Suppressor macrophage treated with lipopolysaccharide for 4 hours (primary cell): ENCODE data around the gene IFI35.
"Not testable (repeated sequence)": the region's sequence is repeated elsewhere in the genome, so short reads cannot be mapped to it uniquely, and the experiment has no call there.

ENCODE experiments used
- DNase-seq: peaks from one replicate; pipeline ENCODE4 v3.0.0-alpha.2; 2020

Gene IFI35

DNA sequence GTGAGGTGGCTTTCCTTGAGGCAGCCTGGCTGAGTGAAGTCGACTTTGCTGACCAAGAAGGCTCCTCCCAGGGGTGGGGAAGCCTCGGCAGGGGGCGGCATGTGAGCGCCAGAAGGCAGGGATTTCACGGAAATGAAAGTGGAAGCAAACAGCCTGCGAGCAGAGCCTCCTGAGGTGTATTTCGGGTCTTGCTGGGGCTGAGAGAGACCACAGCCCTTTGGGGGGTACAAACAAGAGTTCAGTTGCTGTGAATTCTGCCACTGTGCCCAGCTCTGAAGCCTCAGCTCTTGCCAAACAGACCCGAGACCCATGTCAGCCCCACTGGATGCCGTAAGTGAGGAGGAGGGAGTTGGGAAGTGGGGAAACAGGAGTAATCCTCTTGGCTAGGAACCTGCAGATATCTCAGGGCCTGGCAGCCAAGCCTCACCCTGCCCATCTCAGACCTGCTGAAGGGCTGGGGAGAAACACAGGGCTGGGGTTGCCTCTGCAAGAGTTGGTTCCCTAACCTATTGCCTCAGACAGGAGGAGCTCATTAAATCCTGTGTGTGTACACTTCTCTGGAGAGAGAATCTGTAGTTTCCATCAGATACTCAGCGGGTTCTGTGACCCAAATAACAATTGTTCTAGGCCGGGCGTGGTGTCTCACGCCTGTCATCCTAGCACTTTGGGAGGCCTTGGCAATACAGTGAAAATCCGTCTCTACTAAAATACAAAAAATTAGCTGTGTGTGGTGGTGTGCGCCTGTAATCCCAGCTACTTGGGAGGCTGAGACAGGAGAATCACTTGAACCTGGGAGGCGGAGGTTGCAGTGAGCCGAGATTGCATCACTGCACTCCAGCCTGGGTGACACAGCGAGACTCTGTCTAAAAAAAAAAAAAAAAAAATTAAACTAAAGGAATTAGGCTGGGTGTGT lies at the start of gene IFI35:
Gene IFI35 (plus strand): TSS at position 146 of the 913 bp plus-strand sequence. CDS start 164 bp downstream, at position 310.
- DNase-seq, result peak; percentile 94

DNA sequence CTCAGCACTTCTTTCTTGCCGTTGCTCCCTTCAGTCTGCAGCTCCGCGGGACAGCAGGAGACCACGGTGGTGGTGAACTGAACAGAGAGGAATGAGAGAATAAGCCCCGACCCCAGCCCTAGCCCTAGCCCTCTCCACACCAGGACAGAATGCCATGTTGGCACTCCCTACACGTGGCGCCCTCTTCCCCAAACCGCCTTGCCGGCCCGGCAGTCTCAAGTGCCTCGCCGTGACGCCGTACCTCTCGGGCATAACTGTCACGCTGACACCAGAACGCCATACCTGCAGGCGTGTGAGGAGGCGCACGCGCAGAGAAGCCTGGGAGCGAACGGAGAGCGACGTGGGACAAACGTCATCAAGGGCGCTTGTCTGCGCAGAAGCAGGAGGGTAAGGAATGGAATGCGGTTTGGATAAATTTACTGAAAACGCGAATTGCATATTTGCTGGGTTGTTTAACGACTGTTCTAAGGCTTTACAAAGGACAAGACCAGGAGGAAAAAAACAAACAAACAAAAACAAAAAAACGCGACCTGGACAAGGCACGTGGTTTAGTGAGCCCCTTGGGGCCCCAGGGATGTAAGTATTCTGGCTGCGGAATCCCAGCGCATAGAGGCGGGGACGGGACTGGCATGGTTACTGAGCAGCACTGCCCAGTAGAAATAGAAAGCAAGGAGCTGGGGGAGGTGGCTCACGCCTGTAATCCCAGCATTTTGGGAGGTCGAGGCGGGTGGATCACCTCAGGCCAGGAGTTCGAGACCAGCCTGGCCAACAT lies 42.2 kb upstream of the IFI35 start, which contains the start of gene AARSD1:
Gene AARSD1 (minus strand): TSS at position 294 of the 772 bp plus-strand sequence. CDS start 14 bp downstream, at position 280.
- DNase-seq, result peak; percentile 92

DNA sequence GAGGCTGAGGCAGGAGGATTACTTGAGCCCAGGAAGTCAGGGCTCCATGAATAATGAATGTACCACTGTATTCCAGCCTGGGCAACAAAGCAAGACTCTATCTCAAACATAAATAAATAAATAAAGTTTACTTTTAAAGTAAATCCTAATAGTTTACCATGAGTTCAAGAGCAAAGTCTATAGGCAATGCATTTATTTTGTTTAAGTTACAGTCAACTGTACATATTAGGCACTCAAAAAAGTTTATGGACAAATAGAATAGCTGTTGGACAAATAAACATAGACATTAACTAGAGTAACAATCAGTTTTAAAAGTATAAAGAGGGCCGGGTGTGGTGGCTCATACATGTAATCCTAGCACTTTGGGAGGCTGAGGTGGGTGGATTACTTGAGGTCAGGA lies 38.7 kb upstream of the IFI35 start:
- no peak for DNase-seq

DNA sequence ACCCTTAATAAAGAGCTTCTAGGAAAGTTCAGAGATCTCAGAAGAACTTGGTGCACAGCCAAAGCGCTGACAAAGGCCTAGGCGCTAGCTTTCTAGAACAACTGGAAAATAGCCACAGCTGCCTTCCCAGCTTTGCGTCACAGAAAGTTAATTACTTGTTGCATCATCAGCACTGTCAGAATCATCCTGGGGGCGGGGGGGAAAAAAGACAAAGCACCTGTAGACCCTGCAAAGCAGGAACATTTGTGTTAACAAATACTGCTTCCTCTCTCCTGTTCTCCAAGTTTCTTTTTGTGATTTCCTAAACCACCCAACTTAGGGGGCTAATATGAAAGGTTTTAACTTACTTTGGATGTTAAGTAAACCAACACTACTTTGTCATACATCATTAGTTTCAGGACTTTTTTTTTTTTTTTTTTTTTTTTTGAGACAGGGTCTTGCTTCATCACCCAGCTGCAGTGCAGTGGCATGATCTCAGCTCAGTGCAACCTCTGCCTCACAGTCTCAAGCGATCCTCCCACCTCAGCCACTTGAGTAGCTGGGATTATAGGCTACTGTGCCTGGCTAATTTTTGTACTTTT lies 37.5 kb upstream of the IFI35 start:
- DNase-seq, result peak; percentile 34

DNA sequence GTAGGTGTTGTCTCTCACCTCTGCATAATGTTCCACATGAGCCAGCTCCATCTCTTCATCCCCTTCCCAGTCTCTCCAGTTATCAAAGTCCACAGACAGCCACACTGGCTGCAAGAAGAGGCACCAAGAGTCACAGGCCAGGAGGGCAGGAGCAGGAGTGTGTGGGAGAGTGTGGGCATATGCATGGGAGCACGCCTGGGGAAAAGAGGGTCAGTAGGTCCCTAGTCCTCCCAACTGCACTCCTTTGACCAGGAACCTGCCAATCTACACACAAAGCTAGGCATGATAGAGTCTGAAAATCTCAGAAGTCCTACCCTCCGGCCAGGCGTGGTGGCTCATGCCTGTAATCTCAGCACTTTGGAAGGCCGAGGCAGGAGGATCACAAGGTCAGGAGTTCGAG lies 35.0 kb upstream of the IFI35 start:
- no peak for DNase-seq

DNA sequence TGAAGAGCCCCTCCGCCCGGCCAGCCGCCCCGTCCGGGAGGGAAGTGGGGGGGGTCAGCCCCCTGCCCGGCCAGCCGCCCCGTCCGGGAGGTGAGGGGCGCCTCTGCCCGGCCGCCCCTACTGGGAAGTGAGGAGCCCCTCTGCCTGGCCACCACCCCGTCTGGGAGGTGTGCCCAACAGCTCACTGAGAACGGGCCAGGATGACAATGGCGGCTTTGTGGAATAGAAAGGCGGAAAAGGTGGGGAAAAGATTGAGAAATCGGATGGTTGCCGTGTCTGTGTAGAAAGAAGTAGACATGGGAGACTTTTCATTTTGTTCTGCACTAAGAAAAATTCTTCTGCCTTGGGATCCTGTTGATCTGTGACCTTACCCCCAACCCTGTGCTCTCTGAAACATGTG lies 33.3 kb upstream of the IFI35 start:
- DNase-seq, result not testable (repeated sequence)

DNA sequence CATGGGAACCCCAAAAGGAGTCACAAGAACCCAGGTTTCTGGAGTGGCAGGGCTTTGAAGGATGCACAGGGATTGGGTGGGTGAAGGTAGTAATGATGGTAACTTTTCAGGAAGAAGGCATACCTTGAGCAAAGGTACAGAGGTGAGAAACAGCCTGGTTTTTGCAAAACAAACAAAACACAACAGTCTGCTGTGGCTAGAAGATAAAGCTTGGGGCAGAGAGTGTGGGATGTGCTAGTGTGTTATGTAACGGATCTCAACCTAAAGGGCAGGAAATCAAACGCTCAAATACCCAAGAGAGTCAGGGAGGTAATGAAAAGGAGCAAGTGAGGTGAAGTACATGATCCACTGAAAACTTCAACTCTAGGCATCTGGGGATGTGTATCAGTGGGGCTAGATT lies 31.3 kb upstream of the IFI35 start:
- no peak for DNase-seq

DNA sequence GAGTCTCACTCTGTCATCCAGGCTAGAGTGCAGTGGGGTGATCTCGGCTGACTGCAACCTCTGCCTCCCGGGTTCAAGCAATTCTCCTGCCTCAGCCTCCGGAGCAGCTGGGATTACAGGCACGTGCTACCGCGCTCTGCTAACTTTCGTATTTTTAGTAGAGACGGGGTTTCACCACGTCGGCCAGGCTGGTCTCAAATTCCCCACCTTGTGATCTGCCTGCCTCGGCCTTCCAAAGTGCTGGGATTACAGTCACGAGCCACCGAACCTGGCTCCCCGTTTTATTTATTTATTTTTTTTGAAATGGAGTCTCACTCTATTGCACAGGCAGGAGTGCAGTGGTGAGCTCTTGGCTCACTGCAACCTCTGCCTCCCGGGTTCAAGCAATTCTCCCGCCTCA lies 30.9 kb upstream of the IFI35 start:
- not testable (repeated sequence) for DNase-seq

DNA sequence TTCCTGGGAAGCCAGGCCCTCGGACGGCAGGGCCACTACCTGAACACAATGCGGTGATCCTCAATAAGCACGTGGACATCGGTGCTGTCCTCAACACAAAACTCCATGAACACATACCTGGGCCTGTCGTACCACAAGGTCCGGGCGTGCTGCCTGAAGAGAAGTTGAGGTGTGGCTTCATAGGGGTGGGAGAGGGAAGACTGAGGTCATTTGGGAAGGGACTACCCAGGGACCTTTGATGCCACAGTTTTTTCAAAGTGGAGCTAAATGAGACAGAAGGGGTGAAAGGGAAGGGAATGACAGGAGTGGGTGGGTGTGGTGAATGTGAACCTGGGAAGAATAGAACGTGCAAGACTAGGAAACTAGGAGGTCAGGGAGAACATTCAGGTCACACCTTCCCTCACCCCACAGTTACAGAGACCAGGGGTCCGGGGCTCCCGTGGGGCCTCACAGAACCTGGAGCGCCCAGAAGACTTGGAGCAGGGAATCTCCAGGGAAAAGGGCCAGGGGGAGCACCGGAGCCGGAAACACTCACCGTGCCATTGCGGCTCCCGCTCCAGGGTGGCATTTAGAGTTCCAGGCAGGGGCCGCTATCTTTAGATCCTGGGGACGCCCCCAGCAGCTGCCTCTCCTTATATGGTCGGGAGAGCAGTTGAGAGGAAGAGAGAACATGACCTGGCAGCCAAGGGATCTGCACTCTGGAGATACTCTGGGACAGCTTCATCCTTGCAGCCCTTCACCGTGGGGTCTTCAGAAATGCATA lies 26.9 kb upstream of the IFI35 start, which contains the start of gene PTGES3L:
Gene PTGES3L (minus strand): TSS at position 570 of the 763 bp plus-strand sequence. CDS start 27 bp downstream, at position 543.
- peak; percentile 50 for DNase-seq

DNA sequence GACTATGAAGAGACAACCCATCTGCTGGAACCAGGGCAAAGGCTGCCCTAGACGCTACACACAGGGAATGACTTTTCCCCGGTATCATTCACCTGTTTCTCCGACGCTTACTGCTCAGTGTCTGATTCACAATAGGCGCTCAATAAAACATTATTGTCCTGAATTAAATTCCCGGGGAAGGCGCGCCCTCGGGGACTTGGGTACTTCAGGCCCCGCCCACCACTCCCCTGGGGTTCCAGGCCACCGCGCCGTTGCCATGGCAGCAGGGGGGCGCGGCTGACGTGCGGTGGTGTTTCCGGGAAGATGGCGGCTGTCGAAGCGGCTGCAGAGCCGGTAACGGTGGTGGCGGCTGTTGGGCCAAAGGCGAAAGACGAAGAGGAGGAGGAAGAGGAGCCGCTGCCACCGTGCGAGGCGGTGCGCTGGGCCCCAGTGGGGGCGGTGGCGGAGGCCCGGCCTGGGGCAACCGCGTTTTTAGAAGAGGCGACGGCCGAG lies 26.3 kb upstream of the IFI35 start, which contains the start of gene RUNDC1:
Gene RUNDC1 (plus strand): TSS at position 292 of the 492 bp plus-strand sequence. CDS start 12 bp downstream, at position 304.
- peak; percentile 91 for DNase-seq

DNA sequence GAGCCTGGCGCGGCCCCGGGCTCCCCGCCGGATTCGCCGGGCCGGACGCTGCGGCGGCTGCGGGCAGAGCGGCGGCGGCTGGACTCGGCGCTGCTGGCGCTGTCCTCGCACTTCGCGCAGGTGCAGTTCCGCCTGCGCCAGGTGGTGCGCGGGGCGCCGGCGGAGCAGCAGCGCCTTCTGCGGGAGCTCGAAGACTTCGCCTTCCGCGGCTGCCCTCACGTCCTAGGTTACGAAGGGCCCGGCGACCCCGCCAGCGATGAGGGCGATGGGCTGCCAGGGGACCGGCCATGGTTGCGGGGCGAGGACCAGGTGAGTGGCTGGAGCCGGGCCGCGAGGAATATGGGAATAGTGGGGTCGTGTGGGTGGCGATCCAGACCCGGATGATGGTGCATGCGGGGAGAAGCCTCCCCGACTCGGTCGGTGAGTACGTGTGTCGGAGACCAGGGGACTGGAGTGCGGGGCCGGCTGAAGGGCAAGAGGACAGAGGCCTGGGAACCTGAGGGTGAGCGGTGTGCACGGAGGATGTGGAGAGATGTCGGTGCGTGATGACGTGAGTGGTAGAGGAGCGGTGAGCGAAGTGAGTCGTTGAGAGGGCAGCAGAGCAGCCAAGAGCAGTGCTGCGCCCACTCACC lies 25.7 kb upstream of the IFI35 start:
- DNase-seq, result peak; percentile 33

DNA sequence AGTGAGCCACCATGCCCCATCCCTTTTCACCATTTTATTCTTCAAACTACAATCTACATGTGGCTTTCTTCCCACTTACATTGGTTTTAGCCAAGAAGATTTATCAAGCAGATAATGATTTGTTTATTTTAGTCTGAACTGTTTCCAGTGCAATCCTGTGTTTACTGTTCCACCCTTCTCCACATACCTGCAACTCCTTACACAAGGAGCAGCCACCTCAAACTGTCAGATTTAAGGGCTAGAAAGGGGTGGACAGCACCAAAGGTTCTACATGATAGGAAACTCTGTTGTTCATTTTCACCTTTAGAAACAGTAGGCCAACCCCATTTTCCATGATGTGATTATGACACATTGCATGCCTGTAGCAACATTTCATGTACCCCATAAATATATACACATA lies 24.3 kb upstream of the IFI35 start:
- DNase-seq, result no peak

DNA sequence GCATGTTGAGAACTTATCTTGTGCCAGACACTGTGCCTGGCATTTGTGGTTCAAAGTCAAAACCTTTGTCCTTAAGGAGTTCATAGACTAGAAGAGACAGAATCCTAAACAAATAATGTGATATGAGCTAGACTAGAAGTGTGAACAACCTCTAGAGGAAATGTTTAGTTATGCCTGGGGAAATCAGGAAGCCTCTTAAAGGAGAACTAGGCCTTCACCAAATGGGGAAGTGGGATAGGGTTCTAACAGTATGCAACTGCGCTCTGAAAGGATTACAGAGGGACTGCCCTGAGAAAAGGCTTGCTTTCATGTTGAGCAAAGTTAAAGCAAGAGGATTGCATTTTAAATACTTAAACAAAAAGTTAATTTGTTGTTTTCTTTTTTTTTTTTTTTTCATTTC lies 21.4 kb upstream of the IFI35 start:
- DNase-seq, result peak; percentile 90

DNA sequence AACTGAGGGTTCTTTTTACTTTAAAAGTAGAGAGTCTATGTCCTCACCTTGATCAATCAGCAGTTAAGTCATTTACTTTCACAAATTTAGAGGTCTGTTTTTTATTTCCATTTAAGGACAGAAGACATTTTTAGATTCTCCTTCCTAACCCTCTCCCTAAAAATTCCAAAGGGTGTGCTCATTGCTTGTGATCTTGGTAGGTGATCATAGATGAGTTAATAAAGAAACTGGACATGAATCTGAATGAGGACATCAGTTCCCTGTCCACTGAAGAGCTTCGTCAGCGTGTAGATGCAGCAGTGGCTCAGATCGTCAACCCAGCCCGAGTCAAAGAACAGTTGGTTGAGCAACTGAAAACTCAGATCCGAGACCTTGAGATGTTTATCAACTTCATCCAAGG lies 17.4 kb upstream of the IFI35 start:
- DNase-seq, result no peak

DNA sequence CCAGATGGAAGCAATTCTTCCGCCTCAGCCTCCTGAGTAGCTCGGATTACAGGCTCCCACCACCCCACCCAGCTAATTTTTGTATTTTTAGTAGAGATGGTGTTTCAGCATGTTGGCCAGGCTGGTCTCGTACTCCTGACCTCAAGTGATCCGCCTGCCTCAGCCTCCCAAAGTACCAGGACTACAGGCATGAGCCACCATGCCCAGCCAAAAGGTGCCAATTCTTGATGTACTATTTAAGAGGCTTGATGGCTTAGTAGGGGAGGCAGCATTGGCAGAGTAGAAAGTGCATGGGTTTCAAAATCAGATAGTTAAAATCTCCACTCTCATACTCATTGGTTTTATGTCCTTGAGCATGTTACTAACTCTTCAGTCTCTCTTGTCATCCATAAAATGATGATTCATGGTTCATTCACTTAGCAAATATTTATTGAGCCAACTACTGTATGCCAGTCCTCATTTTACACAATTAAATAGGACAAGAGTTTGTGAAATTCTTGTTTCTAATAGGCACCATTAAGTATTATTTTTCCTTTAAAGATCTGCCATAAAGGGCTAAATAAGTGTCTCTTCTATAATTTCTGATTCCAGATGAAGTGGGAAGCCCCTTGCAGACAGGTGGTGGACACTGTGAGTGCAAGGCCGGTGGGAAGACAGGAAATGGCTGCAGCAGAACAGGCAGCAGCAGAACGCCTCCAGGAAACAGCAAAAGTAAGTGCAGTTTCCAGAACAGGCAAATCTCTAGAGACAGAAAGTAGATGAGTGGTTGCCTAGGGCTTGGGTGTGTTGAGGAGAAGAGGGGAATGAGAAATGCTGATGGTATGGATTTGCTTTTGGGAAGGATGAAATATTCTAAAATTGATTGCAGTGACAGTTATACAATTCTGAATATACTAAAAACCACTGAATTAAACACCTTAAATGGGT lies 16.6 kb upstream of the IFI35 start:
- no peak for DNase-seq

DNA sequence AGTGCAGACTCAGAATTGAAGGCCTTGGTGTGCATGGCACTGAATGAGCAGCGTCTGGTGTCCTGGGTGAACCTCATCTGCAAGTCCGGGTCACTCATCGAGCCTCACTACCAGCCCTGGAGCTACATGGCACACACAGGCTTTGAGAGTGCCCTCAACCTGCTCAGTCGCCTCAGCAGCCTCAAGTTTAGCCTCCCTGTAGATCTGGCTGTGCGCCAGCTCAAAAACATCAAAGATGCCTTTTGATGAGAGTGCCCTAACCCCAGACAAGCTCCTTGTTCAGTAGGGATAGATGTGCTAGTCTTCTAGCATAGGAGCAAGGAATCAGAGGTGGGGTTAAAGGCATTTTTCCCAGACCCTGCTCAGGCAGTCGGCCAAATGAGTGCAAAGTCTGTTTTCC lies 15.1 kb upstream of the IFI35 start:
- no peak for DNase-seq

DNA sequence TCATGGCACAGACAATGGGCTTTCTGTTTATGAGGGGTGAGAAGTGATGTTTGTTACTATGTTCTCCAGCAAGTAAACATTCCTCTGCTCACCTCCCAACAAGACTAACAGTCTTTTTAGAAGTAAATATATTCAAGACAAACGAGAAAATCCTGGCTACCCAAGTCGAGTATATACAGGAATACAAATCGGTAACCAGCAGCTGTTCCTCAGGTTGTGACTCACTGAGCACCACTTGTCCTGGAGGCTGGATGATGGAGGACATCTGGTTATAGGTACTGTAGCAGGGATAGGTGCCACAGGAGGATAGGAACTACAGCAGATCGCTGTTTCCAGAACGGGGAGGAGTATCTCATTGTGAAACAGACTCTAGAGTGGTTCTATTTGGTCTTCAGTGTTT lies 13.7 kb upstream of the IFI35 start:
- DNase-seq, result no peak

DNA sequence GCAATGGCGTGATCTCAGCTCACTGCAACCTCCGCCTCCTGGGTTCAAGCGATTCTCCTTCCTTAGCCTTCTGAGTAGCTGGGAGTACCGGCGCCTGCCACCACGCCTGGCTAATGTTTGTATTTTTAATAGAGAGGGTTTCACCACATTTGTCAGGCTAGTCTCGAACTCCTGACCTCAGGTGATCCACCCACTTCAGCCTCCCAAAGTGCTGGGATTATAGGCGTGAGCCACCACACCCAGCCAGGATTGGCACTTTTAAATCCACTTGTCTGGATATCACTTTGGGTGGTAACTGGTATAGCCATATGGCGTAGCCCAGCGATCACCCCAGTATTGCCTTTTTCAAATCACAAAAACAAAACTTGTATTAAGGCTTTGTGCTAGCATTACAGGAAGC lies 12.7 kb upstream of the IFI35 start:
- not testable (repeated sequence) for DNase-seq

DNA sequence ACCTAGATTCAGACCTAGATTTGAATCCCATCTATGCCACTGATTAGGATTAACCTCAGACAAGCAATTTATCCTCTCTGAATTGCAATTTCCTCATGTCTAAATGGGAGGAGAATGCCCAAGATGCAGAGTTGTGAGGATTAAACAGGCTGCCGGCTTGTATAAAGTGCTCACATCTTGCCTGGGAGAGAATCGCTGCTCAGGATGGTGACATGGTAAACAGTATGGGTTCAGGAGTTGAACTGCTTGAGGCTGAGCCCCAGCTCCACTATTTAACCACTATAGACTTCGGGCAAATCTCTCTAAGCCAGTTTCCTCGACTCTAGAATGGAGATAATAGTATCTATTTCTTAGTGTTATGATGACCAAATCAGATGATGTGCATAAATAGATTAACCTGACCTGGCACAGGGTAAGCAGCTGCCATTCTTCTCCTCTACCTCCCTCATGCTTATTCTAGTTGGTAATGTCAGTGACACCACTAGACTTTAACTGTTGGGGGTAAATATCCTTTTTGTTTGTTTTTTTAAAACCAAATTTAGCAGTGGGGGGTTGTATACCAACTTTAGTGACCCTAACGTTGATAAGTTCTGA lies 9.1 kb upstream of the IFI35 start:
- no peak for DNase-seq
